ENCODE measurements around the gene SDCCAG8.

DNA sequence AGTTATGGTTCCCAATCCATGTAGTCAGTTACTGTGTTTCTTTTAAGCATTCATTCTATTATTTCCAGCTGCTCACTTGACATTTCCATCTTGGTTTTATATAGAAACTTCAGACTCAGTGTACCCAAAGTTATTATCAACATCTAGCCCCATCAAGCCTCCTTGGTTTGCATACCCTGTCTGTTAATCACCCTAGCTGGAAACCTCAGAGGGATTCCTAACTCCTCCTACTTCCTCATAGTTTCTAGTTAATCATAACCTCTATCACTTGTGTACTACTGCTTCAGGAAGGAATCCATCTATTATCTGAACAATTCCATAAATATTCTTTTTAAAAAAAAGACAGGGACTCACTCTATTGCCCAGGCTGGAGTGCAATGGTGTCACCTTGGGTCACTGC is 293.3 kb downstream of the SDCCAG8 start:
- TF ChIP-seq, protein P1, sequence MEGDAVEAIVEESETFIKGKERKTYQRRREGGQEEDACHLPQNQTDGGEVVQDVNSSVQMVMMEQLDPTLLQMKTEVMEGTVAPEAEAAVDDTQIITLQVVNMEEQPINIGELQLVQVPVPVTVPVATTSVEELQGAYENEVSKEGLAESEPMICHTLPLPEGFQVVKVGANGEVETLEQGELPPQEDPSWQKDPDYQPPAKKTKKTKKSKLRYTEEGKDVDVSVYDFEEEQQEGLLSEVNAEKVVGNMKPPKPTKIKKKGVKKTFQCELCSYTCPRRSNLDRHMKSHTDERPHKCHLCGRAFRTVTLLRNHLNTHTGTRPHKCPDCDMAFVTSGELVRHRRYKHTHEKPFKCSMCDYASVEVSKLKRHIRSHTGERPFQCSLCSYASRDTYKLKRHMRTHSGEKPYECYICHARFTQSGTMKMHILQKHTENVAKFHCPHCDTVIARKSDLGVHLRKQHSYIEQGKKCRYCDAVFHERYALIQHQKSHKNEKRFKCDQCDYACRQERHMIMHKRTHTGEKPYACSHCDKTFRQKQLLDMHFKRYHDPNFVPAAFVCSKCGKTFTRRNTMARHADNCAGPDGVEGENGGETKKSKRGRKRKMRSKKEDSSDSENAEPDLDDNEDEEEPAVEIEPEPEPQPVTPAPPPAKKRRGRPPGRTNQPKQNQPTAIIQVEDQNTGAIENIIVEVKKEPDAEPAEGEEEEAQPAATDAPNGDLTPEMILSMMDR (IDR thresholded peaks at IDR 0.05), result no peak
- no peak for TF ChIP-seq POLR2A (IDR thresholded peaks at IDR 0.05)
